HepG2 (cell line): ENCODE results near the gene ADAMTS2. TPM values are rescaled to one million over a fixed set of nuclear protein-coding genes. Genes with fewer than 3 reads are reported as not detected.
A peak's percentile ranks its signal among the peaks of the same experiment; 100 is the strongest.

Experiments used
- ATAC-seq: fragments of 200-7000 bp; cut with Tn5 transposase; 3 replicates; pipeline ENCODE4 v1.9.1; 2020; ENCODE audit warnings: mild to moderate bottlenecking, moderate library complexity
- BruUV-seq: library from RNA; stranded (reverse); fragments of 400-500 nt; replicated peaks from 2 replicates; lab custom pipeline; 2021; lab: Mats Ljungman, UMichigan
- CTCF ChIA-PET: fragments of 300-600 bp; formaldehyde crosslinking; extraction: SDS; loops from one replicate; lab custom pipeline; 2021; ENCODE audit warnings: low total read pairs, inconsistent platforms, low intra/inter-chr PET ratio; lab: Yijun Ruan, JAX
- POLR2A ChIA-PET: fragments of 350-600 bp; sonication (Branson Sonifier 250); formaldehyde crosslinking; loops from one replicate; lab custom pipeline; 2020; ENCODE audit warnings: antibody characterized with exemption, inconsistent platforms; lab: Yijun Ruan, JAX
- DNase-seq: peaks from one replicate; pipeline ENCODE4 v3.0.0-alpha.2; 2015; ENCODE audit warnings: low spot score
- FAIRE-seq: peaks from 3 replicates; lab custom pipeline; 2011; peaks lifted over from hg19 to GRCh38; lab: Jason Lieb, UNC
- H2AFZ ChIP-seq: one replicate; pipeline ENCODE4 v1.6.1; 2011; ENCODE audit warnings: low read length, inconsistent platforms
- H3K27ac ChIP-seq: fragments of 300-600 bp; 3 replicates; pipeline ENCODE4 v1.8.0; 2011; ENCODE audit warnings: mixed run types, mild to moderate bottlenecking, mixed read lengths, low read length, inconsistent platforms; ENCODE audit not compliant: insufficient read depth; ENCODE audit errors: extremely low read length
- H3K27me3 ChIP-seq, 2 experiments: fragments of 200-600 bp in 1 of 2; 2 replicates in 1 of 2; 3 replicates in 1 of 2; pipeline versions ENCODE4 v1.6.0 to v1.8.0; 2011; ENCODE audit warnings: low read length in 2 of 2, mild to moderate bottlenecking in 2 of 2, moderate library complexity in 2 of 2, inconsistent platforms in 1 of 2; ENCODE audit not compliant: insufficient read depth in 2 of 2, control insufficient read depth in 1 of 2
- H3K36me3 ChIP-seq, 2 experiments: fragments of 200-600 bp in 1 of 2; replicated peaks in 1 of 2; 2 replicates in 1 of 2; 3 replicates in 1 of 2; pipeline versions ENCODE4 v1.5.1 to v1.8.0; 2011; ENCODE audit warnings: low read length in 2 of 2, inconsistent platforms in 1 of 2; ENCODE audit not compliant: insufficient read depth in 2 of 2, control insufficient read depth in 1 of 2
- H3K4me1 ChIP-seq: 2 replicates; pipeline ENCODE4 v1.5.1; 2012; ENCODE audit warnings: low read length, inconsistent platforms; ENCODE audit not compliant: insufficient read depth
- H3K4me2 ChIP-seq: 2 replicates; pipeline ENCODE4 v1.6.0; 2011; ENCODE audit warnings: low read depth, low read length, inconsistent platforms
- H3K4me3 ChIP-seq, 3 experiments: fragments of 200-600 bp in 1 of 3; sonication (generic), shearing (Covaris generic) in 1 of 3; replicated peaks in 1 of 3; 2 replicates each; pipeline ENCODE4 v1.5.1; 2011 to 2016; ENCODE audit warnings: low read length in 3 of 3, inconsistent platforms in 2 of 3, low read depth in 2 of 3, mild to moderate bottlenecking in 2 of 3, control low read depth in 1 of 3, mixed read lengths in 1 of 3; ENCODE audit not compliant: insufficient read depth in 1 of 3
- H3K79me2 ChIP-seq: one replicate; pipeline ENCODE4 v1.6.1; 2011; ENCODE audit warnings: low read length, inconsistent platforms; ENCODE audit not compliant: insufficient read depth
- H3K9ac ChIP-seq: 2 replicates; pipeline ENCODE4 v1.6.0; 2011; ENCODE audit warnings: mild to moderate bottlenecking, low read depth, low read length, inconsistent platforms; ENCODE audit not compliant: insufficient read depth
- H3K9me3 ChIP-seq: 2 replicates; pipeline ENCODE4 v1.5.1; 2012; ENCODE audit warnings: mild to moderate bottlenecking, low read length
- H4K20me1 ChIP-seq: 2 replicates; pipeline ENCODE4 v1.6.0; 2011; ENCODE audit warnings: inconsistent platforms, mild to moderate bottlenecking, low read length, moderate library complexity; ENCODE audit not compliant: insufficient read depth
- ZNF878 ChIP-seq: sonication (generic); formaldehyde crosslinking; IDR thresholded peaks from 2 replicates; pipeline ENCODE4 v1.8.1; 2023; ENCODE audit warnings: mild to moderate bottlenecking, missing genetic modification reagents, moderate library complexity
- WGBS: methylation state at CpG from one replicate; pipeline ENCODE4 v1.1.6; 2017; ENCODE audit warnings: low lambda C conversion rate; 5-methylcytosine and 5-hydroxymethylcytosine counted together
- in situ Hi-C: cut with HindIII; loops from 2 replicates; pipeline ENCODE4 v1.10.0; 2017; ENCODE audit warnings: low pct_unique_long_range_greater_than_20kb; ENCODE audit not compliant: extremely low pct_ligation_motif_present
- intact Hi-C: fragments of 100-400 bp; cut with micrococcal nuclease; formaldehyde crosslinking; loops from one replicate; pipeline ENCODE4 v1.10.0; 2022; ENCODE audit not compliant: unreplicated experiment
- polyA plus RNA-seq, 8 experiments: library from polyadenylated mRNA; depleted of rRNA in 3 of 8; stranded (reverse) in 7 of 8; unstranded in 1 of 8; fragments of >200 nt; fragmentation: Illumina TruSeq in 4 of 8; extraction: Trizol in 4 of 8; gene quantifications; 2 replicates each; pipeline versions ENCODE4 v1.2.1 to v1.2.3, GENCODE V29; 2011 to 2016; ENCODE audit warnings: low read depth in 4 of 8, missing spikeins in 1 of 8, mixed read lengths in 1 of 8; ENCODE audit not compliant: insufficient read depth in 1 of 8
- total RNA-seq, 5 experiments: library from RNA; depleted of rRNA; stranded (reverse); fragments of >200 nt; fragmentation: Illumina TruSeq; extraction: Trizol; gene quantifications; 2 replicates each; pipeline ENCODE4 v1.2.3, GENCODE V29; 2016; ENCODE audit warnings: low read depth in 1 of 5
- TF ChIP-seq, protein P1 (sequence below), 2 experiments: fragments of 450-650 bp in 1 of 2; sonication (generic) in 1 of 2; formaldehyde crosslinking in 1 of 2; IDR thresholded peaks; 2 replicates each; pipeline versions ENCODE4 v1.6.1 to v1.8.0; 2016 to 2022; ENCODE audit warnings: antibody characterized with exemption in 1 of 2, mild to moderate bottlenecking in 1 of 2, missing genetic modification reagents in 1 of 2

Gene ADAMTS2
- total and polyA plus RNA-seq, 2 of the 13 experiments (the other 11 are each of a cell fraction or from before 2014, with no cell fraction given): 0.24 to 3.5 TPM

DNA sequence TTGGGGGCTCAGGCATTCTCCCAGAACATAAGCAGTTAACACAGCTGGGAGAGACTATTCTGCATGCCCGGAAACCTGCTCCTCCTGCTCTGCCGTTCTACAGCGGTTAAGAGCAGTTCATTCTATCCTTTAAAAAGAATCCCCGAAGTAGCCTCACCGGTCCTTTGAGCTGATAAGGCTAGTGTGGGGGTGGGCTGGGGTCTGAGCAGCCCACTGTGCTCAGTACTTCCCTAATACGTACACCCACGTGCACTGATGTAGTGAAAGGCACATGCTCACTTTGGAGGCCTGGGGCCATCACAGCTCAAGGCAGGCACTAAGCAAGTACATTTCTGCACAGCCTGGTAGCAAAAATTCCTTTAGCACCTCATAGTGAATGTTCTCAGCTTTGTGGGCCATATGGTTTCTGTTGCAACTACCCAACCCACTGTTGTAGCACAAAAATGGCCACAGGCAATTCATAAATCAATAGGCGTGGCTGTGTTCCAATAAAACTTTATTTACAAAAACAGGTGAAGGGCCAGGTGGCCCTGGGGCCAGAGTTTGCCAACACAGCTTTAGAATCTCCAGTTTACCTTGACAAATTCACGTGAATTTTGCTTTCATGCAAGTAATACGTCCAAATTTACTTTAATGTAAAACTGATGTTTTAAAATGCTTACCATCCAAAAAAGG, 148.7 kb downstream of the ADAMTS2 start:
- no TSS peak for BruUV-seq
- FAIRE-seq (no peak), DNase-seq (no peak), ATAC-seq (no peak)
- H3K9me3 ChIP-seq: no peaks in the 10 kb centered on the region
- no peaks in the 10 kb centered on the region for H3K79me2 ChIP-seq
- POLR2A ChIA-PET: no interaction called here
- intact Hi-C loops: no loop called here
- H3K4me2 ChIP-seq: no peak overlapping the region
- H3K9ac ChIP-seq: no peak overlapping the region
- H3K27me3 ChIP-seq: peaks cover 1 to 21% of the 10 kb centered on the region in 2 experiments; a peak in 4 of 5 replicates
- H3K4me1 ChIP-seq: no peaks in the 10 kb centered on the region
- no peak overlapping the region for H2AFZ ChIP-seq
- in situ Hi-C loops: no loop called here
- TF ChIP-seq, protein P1, sequence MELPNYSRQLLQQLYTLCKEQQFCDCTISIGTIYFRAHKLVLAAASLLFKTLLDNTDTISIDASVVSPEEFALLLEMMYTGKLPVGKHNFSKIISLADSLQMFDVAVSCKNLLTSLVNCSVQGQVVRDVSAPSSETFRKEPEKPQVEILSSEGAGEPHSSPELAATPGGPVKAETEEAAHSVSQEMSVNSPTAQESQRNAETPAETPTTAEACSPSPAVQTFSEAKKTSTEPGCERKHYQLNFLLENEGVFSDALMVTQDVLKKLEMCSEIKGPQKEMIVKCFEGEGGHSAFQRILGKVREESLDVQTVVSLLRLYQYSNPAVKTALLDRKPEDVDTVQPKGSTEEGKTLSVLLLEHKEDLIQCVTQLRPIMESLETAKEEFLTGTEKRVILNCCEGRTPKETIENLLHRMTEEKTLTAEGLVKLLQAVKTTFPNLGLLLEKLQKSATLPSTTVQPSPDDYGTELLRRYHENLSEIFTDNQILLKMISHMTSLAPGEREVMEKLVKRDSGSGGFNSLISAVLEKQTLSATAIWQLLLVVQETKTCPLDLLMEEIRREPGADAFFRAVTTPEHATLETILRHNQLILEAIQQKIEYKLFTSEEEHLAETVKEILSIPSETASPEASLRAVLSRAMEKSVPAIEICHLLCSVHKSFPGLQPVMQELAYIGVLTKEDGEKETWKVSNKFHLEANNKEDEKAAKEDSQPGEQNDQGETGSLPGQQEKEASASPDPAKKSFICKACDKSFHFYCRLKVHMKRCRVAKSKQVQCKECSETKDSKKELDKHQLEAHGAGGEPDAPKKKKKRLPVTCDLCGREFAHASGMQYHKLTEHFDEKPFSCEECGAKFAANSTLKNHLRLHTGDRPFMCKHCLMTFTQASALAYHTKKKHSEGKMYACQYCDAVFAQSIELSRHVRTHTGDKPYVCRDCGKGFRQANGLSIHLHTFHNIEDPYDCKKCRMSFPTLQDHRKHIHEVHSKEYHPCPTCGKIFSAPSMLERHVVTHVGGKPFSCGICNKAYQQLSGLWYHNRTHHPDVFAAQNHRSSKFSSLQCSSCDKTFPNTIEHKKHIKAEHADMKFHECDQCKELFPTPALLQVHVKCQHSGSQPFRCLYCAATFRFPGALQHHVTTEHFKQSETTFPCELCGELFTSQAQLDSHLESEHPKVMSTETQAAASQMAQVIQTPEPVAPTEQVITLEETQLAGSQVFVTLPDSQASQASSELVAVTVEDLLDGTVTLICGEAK (IDR thresholded peaks at IDR 0.05): peak; percentile 40; the same call in 1 of the 2 replicates
- TF ChIP-seq, protein P1 (CRISPR knock-in tag; IDR thresholded peaks at IDR 0.05): peak; percentile 96
- no peak for TF ChIP-seq ZNF878 (CRISPR knock-in tag)
- no peaks in the 10 kb centered on the region for H3K36me3 ChIP-seq
- H4K20me1 ChIP-seq: no peaks in the 10 kb centered on the region
- H3K27ac ChIP-seq: no peak overlapping the region
- no peak overlapping the region for H3K4me3 ChIP-seq
- WGBS: 51% methylated on average over 5 of the region's 10 CpGs
- CTCF ChIA-PET: no interaction called here
